K562 treated with DMSO at 1 percent for 24 hours (cell line): ENCODE measurements around the gene DECR2. TPM values are rescaled to one million over a fixed set of nuclear protein-coding genes. Genes with fewer than 3 reads are reported as not detected.

ENCODE experiments used
- total RNA-seq: library from RNA; unstranded; fragments of 300-600 nt; gene quantifications from 2 replicates; pipeline ENCODE4 v1.2.3, GENCODE V29; 2022; ENCODE audit warnings: low read depth; ENCODE audit not compliant: insufficient read depth

The DECR2 gene
- 56.3 and 58.3 TPM in 2 replicates for total RNA-seq

GRCh38 chr16:401468-402348, at the start of gene DECR2:
Gene DECR2 (plus strand): TSS chr16:401885. CDS start chr16:401964, 79 bp downstream.

GRCh38 chr16:352547-353403, 48.9 kb upstream of the DECR2 start, which contains the start of gene AXIN1:
Gene AXIN1 (minus strand): TSS chr16:352723. CDS start chr16:347025, 5,698 bp downstream.

GRCh38 chr16:370443-370842, 31.2 kb upstream of the DECR2 start, which contains the start of gene MRPL28:
Gene MRPL28 (minus strand): TSS chr16:370538. CDS start chr16:370218, 320 bp downstream.

GRCh38 chr16:381789-382717, 19.6 kb upstream of the DECR2 start, which contains the start of gene PGAP6:
Gene PGAP6 (minus strand): TSS chr16:381978. CDS start chr16:381821, 157 bp downstream.

GRCh38 chr16:397135-397661, 4.5 kb upstream of the DECR2 start, which contains the start of gene NME4:
Gene NME4 (plus strand): TSS chr16:397199. CDS start chr16:397223, 24 bp downstream.

GRCh38 chr16:425082-425718, 23.5 kb downstream of the DECR2 start, which contains the start of gene RAB11FIP3:
Gene RAB11FIP3 (plus strand): TSS chr16:425649. CDS start chr16:426007, 358 bp downstream.

Other genes starting within 250 kb of the DECR2 start
- 91.3 and 104 TPM in 2 replicates for gene HBZ, start 249.2 kb upstream of the DECR2 start, total RNA-seq
- not detected in 2 replicates for gene HBM, start 235.9 kb upstream of the DECR2 start, total RNA-seq
- 164 and 196 TPM in 2 replicates for gene HBA2, start 229.0 kb upstream of the DECR2 start, total RNA-seq
- gene HBA1, start 225.2 kb upstream of the DECR2 start, total RNA-seq = 610 and 805 TPM in 2 replicates
- gene HBQ1, start 221.4 kb upstream of the DECR2 start, total RNA-seq = 62.5 and 62.7 TPM in 2 replicates
- gene LUC7L, start 172.4 kb upstream of the DECR2 start, total RNA-seq = 32.0 and 39.7 TPM in 2 replicates
- 121 and 124 TPM in 2 replicates for gene FAM234A, start 167.1 kb upstream of the DECR2 start, total RNA-seq
- not detected in 2 replicates for gene RGS11, start 125.9 kb upstream of the DECR2 start, total RNA-seq
- gene ARHGDIG, start 121.3 kb upstream of the DECR2 start, total RNA-seq = not detected in 2 replicates
- gene PDIA2, start 118.7 kb upstream of the DECR2 start, total RNA-seq = not detected in 2 replicates
- 43.7 and 44.5 TPM in 2 replicates for gene AXIN1, start 49.2 kb upstream of the DECR2 start, total RNA-seq
- gene MRPL28, start 31.3 kb upstream of the DECR2 start, total RNA-seq = 122 and 140 TPM in 2 replicates
- gene PGAP6, start 19.9 kb upstream of the DECR2 start, total RNA-seq = 124 and 139 TPM in 2 replicates
- 154 and 165 TPM in 2 replicates for gene NME4, start 4.7 kb upstream of the DECR2 start, total RNA-seq
- 25.0 and 30.8 TPM in 2 replicates for gene RAB11FIP3, start 23.8 kb downstream of the DECR2 start, total RNA-seq
- gene CAPN15, start 125.8 kb downstream of the DECR2 start, total RNA-seq = 64.7 and 73.6 TPM in 2 replicates
- 0.23 TPM in 1 of 2 replicates, not detected in the other for gene PRR35, start 158.5 kb downstream of the DECR2 start, total RNA-seq
- gene NHLRC4, start 165.1 kb downstream of the DECR2 start, total RNA-seq = 12.5 and 14.0 TPM in 2 replicates
- 55.4 and 66.8 TPM in 2 replicates for gene PIGQ, start 168.1 kb downstream of the DECR2 start, total RNA-seq
- gene RAB40C, start 188.2 kb downstream of the DECR2 start, total RNA-seq = 42.1 and 47.9 TPM in 2 replicates
- 13.4 and 16.8 TPM in 2 replicates for gene WFIKKN1, start 229.1 kb downstream of the DECR2 start, total RNA-seq
- gene METTL26, start 234.4 kb downstream of the DECR2 start, total RNA-seq = 134 and 166 TPM in 2 replicates
- gene MCRIP2, start 239.9 kb downstream of the DECR2 start, total RNA-seq = 93.9 and 111 TPM in 2 replicates
- gene WDR90, start 247.5 kb downstream of the DECR2 start, total RNA-seq = 2.6 and 4.1 TPM in 2 replicates